GM12873 (cell line): ENCODE results near the gene OSBPL2.

Experiments
- TF ChIP-seq, protein P1 (sequence below): IDR thresholded peaks from 2 replicates; pipeline ENCODE4 v1.5.1; 2012; ENCODE audit warnings: low read depth, mild to moderate bottlenecking, moderate library complexity, low read length, control low read depth; ENCODE audit not compliant: insufficient read depth; ENCODE audit errors: missing control alignments

The OSBPL2 gene

GRCh38 chr20:62317167-62317655, 78.9 kb downstream of the OSBPL2 start:
- TF ChIP-seq, protein P1, sequence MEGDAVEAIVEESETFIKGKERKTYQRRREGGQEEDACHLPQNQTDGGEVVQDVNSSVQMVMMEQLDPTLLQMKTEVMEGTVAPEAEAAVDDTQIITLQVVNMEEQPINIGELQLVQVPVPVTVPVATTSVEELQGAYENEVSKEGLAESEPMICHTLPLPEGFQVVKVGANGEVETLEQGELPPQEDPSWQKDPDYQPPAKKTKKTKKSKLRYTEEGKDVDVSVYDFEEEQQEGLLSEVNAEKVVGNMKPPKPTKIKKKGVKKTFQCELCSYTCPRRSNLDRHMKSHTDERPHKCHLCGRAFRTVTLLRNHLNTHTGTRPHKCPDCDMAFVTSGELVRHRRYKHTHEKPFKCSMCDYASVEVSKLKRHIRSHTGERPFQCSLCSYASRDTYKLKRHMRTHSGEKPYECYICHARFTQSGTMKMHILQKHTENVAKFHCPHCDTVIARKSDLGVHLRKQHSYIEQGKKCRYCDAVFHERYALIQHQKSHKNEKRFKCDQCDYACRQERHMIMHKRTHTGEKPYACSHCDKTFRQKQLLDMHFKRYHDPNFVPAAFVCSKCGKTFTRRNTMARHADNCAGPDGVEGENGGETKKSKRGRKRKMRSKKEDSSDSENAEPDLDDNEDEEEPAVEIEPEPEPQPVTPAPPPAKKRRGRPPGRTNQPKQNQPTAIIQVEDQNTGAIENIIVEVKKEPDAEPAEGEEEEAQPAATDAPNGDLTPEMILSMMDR, result no peak

- TF ChIP-seq, protein P1, result no peak
Observed at GRCh38 chr20:62318400-62319345, 80.4 kb downstream of the OSBPL2 start.

GRCh38 chr20:62319346-62319909, 81.1 kb downstream of the OSBPL2 start:
- TF ChIP-seq, protein P1, result no peak

- TF ChIP-seq, protein P1, result no peak
Observed at GRCh38 chr20:62320581-62321354, 82.4 kb downstream of the OSBPL2 start.

DNA sequence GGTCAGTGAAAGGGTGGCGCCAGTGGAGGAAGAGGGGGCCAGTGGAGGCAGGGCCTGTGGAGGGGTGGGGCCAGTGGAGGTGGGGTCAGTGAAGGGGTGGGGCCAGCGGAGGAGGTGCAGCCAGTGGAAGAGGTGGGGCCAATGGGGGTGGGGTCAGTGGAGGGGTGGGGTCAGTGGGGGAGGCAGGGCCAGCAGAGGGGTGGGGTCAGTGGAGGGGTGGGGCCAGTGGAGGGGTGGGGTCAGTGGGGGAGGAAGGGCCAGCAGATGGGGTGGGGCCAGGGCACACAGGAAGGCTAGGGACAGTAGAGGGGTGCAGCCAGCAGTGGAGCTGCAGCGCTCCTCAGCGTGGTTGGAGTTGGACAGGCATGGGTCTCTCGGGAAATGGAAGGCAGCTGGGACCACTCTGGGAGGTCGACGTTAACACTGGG, 83.2 kb downstream of the OSBPL2 start:
- TF ChIP-seq, protein P1, result no peak

- TF ChIP-seq, protein P1, result no peak
Observed at GRCh38 chr20:62321975-62322374, 83.7 kb downstream of the OSBPL2 start.
